GM12878 (cell line): Measurements from ENCODE around the gene NAALADL2. TPM values are rescaled to one million over a fixed set of nuclear protein-coding genes. Genes with fewer than 3 reads are reported as not detected.

ENCODE experiments used
- ATAC-seq: fragments of 200-7000 bp; cut with Tn5 transposase; 3 replicates; pipeline ENCODE4 v1.9.1; 2020; ENCODE audit warnings: mild to moderate bottlenecking, moderate library complexity
- BruUV-seq: library from RNA; stranded (reverse); fragments of 400-500 nt; replicated peaks from 2 replicates; lab custom pipeline; 2021; lab: Mats Ljungman, UMichigan
- CTCF ChIA-PET: fragments of 300-600 bp; sonication (Branson Sonifier 250); formaldehyde crosslinking; extraction: SDS; loops from one replicate; lab custom pipeline; 2021; ENCODE audit warnings: inconsistent platforms; lab: Yijun Ruan, JAX
- POLR2A ChIA-PET: fragments of 350-600 bp; formaldehyde crosslinking; extraction: SDS; loops from one replicate; lab custom pipeline; 2021; ENCODE audit warnings: inconsistent platforms; lab: Charles Lee
- RAD21 ChIA-PET: fragments of 300-600 bp; sonication (Branson Sonifier 250); formaldehyde crosslinking; loops from one replicate; lab custom pipeline; 2023; ENCODE audit warnings: antibody characterized with exemption; ENCODE audit not compliant: unreplicated experiment; lab: Charles Lee
- SMC1A ChIA-PET: fragments of 300-600 bp; sonication (Branson Sonifier 250); formaldehyde crosslinking; loops from one replicate; lab custom pipeline; 2023; ENCODE audit not compliant: unreplicated experiment, uncharacterized antibody; lab: Charles Lee
- DNase-seq: peaks from one replicate; pipeline ENCODE4 v3.0.0-alpha.2; 2011; ENCODE audit warnings: low read depth, low spot score
- FAIRE-seq: peaks from 3 replicates; lab custom pipeline; 2011; peaks lifted over from hg19 to GRCh38; lab: Jason Lieb, UNC
- H2AFZ ChIP-seq: 2 replicates; pipeline ENCODE4 v1.6.0; 2011; ENCODE audit warnings: low read depth, low read length, control low read depth; ENCODE audit not compliant: control insufficient read depth
- H3K27ac ChIP-seq: 2 replicates; pipeline ENCODE4 v1.5.1; 2011; ENCODE audit warnings: control low read depth; ENCODE audit not compliant: control insufficient read depth, insufficient read depth
- H3K27me3 ChIP-seq, 2 experiments: replicated peaks in 1 of 2; 2 replicates each; pipeline versions ENCODE4 v1.6.0 to v1.6.1; 2011; ENCODE audit warnings: low read length in 1 of 2; ENCODE audit not compliant: control insufficient read depth in 2 of 2, insufficient read depth in 2 of 2
- H3K36me3 ChIP-seq, 2 experiments: 2 replicates each; pipeline ENCODE4 v1.5.1; 2011; ENCODE audit warnings: low read length in 1 of 2; ENCODE audit not compliant: control insufficient read depth in 2 of 2, insufficient read depth in 2 of 2
- H3K4me1 ChIP-seq: 2 replicates; pipeline ENCODE4 v1.6.1; 2011; ENCODE audit warnings: mild to moderate bottlenecking, low read length, moderate library complexity, mixed read lengths; ENCODE audit not compliant: control insufficient read depth, insufficient read depth
- H3K4me2 ChIP-seq: 2 replicates; pipeline ENCODE4 v1.6.0; 2011; ENCODE audit warnings: control low read depth; ENCODE audit not compliant: control insufficient read depth, insufficient read depth
- H3K4me3 ChIP-seq: fragments of 200-600 bp; sonication (generic); 2 replicates; pipeline ENCODE4 v1.5.1; 2016
- H3K79me2 ChIP-seq: 2 replicates; pipeline ENCODE4 v1.6.0; 2011; ENCODE audit warnings: low read length; ENCODE audit not compliant: control insufficient read depth, insufficient read depth
- H3K9ac ChIP-seq: 2 replicates; pipeline ENCODE4 v1.8.0; 2011; ENCODE audit warnings: low read length, control low read depth, mixed read lengths; ENCODE audit not compliant: control insufficient read depth, insufficient read depth
- H3K9me3 ChIP-seq: replicated peaks from 3 replicates; pipeline ENCODE4 v1.5.1; 2011; ENCODE audit warnings: mild to moderate bottlenecking, low read length; ENCODE audit not compliant: control insufficient read depth, insufficient read depth
- H4K20me1 ChIP-seq: 2 replicates; pipeline ENCODE4 v1.6.0; 2011; ENCODE audit not compliant: control insufficient read depth, insufficient read depth
- HDAC6 ChIP-seq: fragments of 200-600 bp; sonication (generic); IDR thresholded peaks from one replicate; pipeline ENCODE4 v1.8.0; 2017; ENCODE audit warnings: antibody characterized with exemption; ENCODE audit not compliant: unreplicated experiment
- HSF1 ChIP-seq: fragments of 150-350 bp; IDR thresholded peaks from 2 replicates; pipeline ENCODE4 v1.6.1; 2014; ENCODE audit warnings: mild to moderate bottlenecking, low read depth, low read length
- NR2C1 ChIP-seq: fragments of 450-650 bp; IDR thresholded peaks from 2 replicates; pipeline ENCODE4 v1.6.1; 2017; ENCODE audit warnings: antibody characterized with exemption, mild to moderate bottlenecking, moderate library complexity
- POLR2AphosphoS2 ChIP-seq: IDR thresholded peaks from 2 replicates; pipeline ENCODE4 v1.6.1; 2011; ENCODE audit warnings: low read depth, mild to moderate bottlenecking, low read length, improper control_type of control experiment, moderate library complexity
- RB1 ChIP-seq: fragments of 450-650 bp; formaldehyde crosslinking; IDR thresholded peaks from 2 replicates; pipeline ENCODE4 v1.6.1; 2017; ENCODE audit warnings: mild to moderate bottlenecking, borderline replicate concordance
- RUNX3 ChIP-seq: IDR thresholded peaks from 2 replicates; pipeline ENCODE4 v1.6.1; 2012; ENCODE audit warnings: low read length, inconsistent platforms
- SIX5 ChIP-seq: IDR thresholded peaks from 2 replicates; pipeline ENCODE4 v1.6.1; 2011; ENCODE audit warnings: mild to moderate bottlenecking, low read depth, low read length, moderate library complexity; ENCODE audit not compliant: severe bottlenecking
- SRF ChIP-seq, 2 experiments: IDR thresholded peaks; 2 replicates each; pipeline ENCODE4 v1.6.1; 2011; ENCODE audit warnings: low read depth in 2 of 2, low read length in 2 of 2, mild to moderate bottlenecking in 1 of 2, moderate library complexity in 1 of 2
- STAT3 ChIP-seq: IDR thresholded peaks from 2 replicates; pipeline ENCODE4 v1.6.1; 2011; ENCODE audit warnings: low read depth, low read length, improper control_type of control experiment
- WRNIP1 ChIP-seq: IDR thresholded peaks from 2 replicates; pipeline ENCODE4 v1.6.1; 2011; ENCODE audit warnings: low read depth, low read length, improper control_type of control experiment, borderline replicate concordance
- YBX1 ChIP-seq: fragments of 450-650 bp; IDR thresholded peaks from 2 replicates; pipeline ENCODE4 v1.6.1; 2016; ENCODE audit warnings: antibody characterized with exemption
- ZBTB40 ChIP-seq: fragments of 450-650 bp; IDR thresholded peaks from 2 replicates; pipeline ENCODE4 v1.6.1; 2016; ENCODE audit warnings: mild to moderate bottlenecking, moderate library complexity, borderline replicate concordance
- ZNF24 ChIP-seq: fragments of 450-650 bp; IDR thresholded peaks from 2 replicates; pipeline ENCODE4 v1.6.1; 2017; ENCODE audit warnings: antibody characterized with exemption, mild to moderate bottlenecking
- WGBS: methylation state at CpG from one replicate; pipeline ENCODE4 v1.1.6; 2016; ENCODE audit warnings: low lambda C conversion rate; ENCODE audit not compliant: insufficient replicate concordance, insufficient coverage; ENCODE audit errors: missing lambda C conversion rate; 5-methylcytosine and 5-hydroxymethylcytosine counted together
- in situ Hi-C: fragments of 300-500 bp; cut with MboI; formaldehyde crosslinking; loops from 9 replicates; pipeline ENCODE4 v1.14.3; 2018; ENCODE audit warnings: mixed read lengths
- intact Hi-C: fragments of 100-400 bp; cut with micrococcal nuclease; formaldehyde crosslinking; loops from one replicate; pipeline ENCODE4 v1.14.2; 2022; ENCODE audit not compliant: unreplicated experiment
- polyA plus RNA-seq, 11 experiments: library from polyadenylated mRNA; depleted of rRNA in 4 of 11; unstranded in 6 of 11; stranded (reverse) in 5 of 11; fragments of >200 nt; fragmentation: Nextera tagmentation in 4 of 11; fragmentation: Illumina TruSeq in 1 of 11; extraction: Ambion mirVana in 4 of 11; extraction: Trizol in 1 of 11; gene quantifications; 1 replicate in 1 of 11; 2 replicates in 10 of 11; pipeline versions ENCODE4 v1.2.1 to v1.2.3, GENCODE V29; 2011 to 2016; ENCODE audit warnings: inconsistent platforms in 2 of 11, missing spikeins in 2 of 11, low read depth in 1 of 11
- total RNA-seq, 4 experiments: library from RNA; depleted of rRNA in 3 of 4; stranded (reverse); fragments of >200 nt in 3 of 4; fragmentation: Illumina TruSeq in 1 of 4; extraction: Trizol in 1 of 4; gene quantifications; 2 replicates each; pipeline versions ENCODE4 v1.2.1 to v1.2.3, GENCODE V29; 2013 to 2021
- TF ChIP-seq, protein P1 (sequence below): fragments of 450-650 bp; IDR thresholded peaks from 2 replicates; pipeline ENCODE4 v1.6.1; 2018; ENCODE audit warnings: mild to moderate bottlenecking, low read depth, moderate library complexity; ENCODE audit not compliant: partially characterized antibody
- TF ChIP-seq, protein P2 (sequence below): fragments of 450-650 bp; IDR thresholded peaks from 2 replicates; pipeline ENCODE4 v1.6.1; 2014; ENCODE audit warnings: mild to moderate bottlenecking

NAALADL2 gene
- total and polyA plus RNA-seq, 10 of the 15 experiments (the other 5 are each of a cell fraction or from before 2014, with no cell fraction given), result 0.06 to 10.8 (median 0.46) TPM

- TF ChIP-seq ZBTB40 (no peak), SRF (IDR thresholded peaks at IDR 0.05; ENCODE audit: low read depth in 2 of 2, low read length in 2 of 2) (no peak), WRNIP1 (no peak), STAT3 (no peak), HDAC6 (no peak)
Observed at GRCh38 chr3:175728566-175728965, 869.4 kb downstream of the NAALADL2 start (continued).

DNA sequence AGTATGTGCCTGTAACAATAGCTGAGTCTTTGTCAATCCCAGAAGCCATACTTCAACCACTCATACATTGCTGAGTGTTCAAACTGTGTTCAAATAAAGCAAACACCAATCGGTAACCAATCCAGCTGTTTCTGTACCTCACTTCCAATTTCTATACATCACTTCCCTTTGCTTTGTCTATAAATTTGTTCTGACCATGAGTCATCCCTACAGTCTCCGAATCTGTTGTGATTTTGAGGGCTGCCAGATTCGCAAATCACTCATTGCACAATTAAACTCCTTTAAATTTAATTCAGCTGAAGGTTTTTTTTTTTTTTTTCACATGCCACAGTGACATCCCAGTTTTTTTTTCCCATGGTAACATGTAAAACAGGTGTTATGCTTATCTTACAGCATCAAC is 870.3 kb downstream of the NAALADL2 start:
- H3K27ac ChIP-seq, result no peak overlapping the region
- no peaks in the 10 kb centered on the region for H3K27me3 ChIP-seq
- intact Hi-C loops, result no loop called here
- ChIA-PET SMC1A (interaction anchor here (1.0 kb wide), 1 partner anchor 8 kb away, joined by 3 read pairs; no protein-coding TSS in a partner anchor), RAD21 (no interaction called here), CTCF (no interaction called here), POLR2A (no interaction called here)
- no peak overlapping the region for H3K9ac ChIP-seq
- WGBS, result 12% methylated on average over 3 of the region's 3 CpGs
- in situ Hi-C loops, result no loop called here
- no peaks in the 10 kb centered on the region for H3K79me2 ChIP-seq
- no peaks in the 10 kb centered on the region for H3K9me3 ChIP-seq
- H3K36me3 ChIP-seq, result no peaks in the 10 kb centered on the region
- H3K4me2 ChIP-seq, result no peak overlapping the region
- no TSS peak for BruUV-seq
- ATAC-seq, result no peak
- H3K4me3 ChIP-seq, result no peak overlapping the region
- FAIRE-seq, result no peak
- H2AFZ ChIP-seq, result no peak overlapping the region
- DNase-seq, result no peak
- no peaks in the 10 kb centered on the region for H4K20me1 ChIP-seq
- no peaks in the 10 kb centered on the region for H3K4me1 ChIP-seq
- TF ChIP-seq, protein P1, sequence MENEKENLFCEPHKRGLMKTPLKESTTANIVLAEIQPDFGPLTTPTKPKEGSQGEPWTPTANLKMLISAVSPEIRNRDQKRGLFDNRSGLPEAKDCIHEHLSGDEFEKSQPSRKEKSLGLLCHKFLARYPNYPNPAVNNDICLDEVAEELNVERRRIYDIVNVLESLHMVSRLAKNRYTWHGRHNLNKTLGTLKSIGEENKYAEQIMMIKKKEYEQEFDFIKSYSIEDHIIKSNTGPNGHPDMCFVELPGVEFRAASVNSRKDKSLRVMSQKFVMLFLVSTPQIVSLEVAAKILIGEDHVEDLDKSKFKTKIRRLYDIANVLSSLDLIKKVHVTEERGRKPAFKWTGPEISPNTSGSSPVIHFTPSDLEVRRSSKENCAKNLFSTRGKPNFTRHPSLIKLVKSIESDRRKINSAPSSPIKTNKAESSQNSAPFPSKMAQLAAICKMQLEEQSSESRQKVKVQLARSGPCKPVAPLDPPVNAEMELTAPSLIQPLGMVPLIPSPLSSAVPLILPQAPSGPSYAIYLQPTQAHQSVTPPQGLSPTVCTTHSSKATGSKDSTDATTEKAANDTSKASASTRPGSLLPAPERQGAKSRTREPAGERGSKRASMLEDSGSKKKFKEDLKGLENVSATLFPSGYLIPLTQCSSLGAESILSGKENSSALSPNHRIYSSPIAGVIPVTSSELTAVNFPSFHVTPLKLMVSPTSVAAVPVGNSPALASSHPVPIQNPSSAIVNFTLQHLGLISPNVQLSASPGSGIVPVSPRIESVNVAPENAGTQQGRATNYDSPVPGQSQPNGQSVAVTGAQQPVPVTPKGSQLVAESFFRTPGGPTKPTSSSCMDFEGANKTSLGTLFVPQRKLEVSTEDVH, result no peak
- no peak for TF ChIP-seq YBX1
- no peak for TF ChIP-seq RUNX3
- TF ChIP-seq SIX5, result no peak
- no peak for TF ChIP-seq POLR2AphosphoS2
- no peak for TF ChIP-seq NR2C1
- TF ChIP-seq, protein P2, sequence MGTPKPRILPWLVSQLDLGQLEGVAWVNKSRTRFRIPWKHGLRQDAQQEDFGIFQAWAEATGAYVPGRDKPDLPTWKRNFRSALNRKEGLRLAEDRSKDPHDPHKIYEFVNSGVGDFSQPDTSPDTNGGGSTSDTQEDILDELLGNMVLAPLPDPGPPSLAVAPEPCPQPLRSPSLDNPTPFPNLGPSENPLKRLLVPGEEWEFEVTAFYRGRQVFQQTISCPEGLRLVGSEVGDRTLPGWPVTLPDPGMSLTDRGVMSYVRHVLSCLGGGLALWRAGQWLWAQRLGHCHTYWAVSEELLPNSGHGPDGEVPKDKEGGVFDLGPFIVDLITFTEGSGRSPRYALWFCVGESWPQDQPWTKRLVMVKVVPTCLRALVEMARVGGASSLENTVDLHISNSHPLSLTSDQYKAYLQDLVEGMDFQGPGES, result no peak
- TF ChIP-seq RB1, result no peak
- TF ChIP-seq HSF1, result no peak
- TF ChIP-seq ZNF24, result no peak
